HEK293 (cell line): ENCODE data around the gene EIF4B.

Source experiments
- GLI4 ChIP-seq: fragments of 450-650 bp; formaldehyde crosslinking; IDR thresholded peaks from 2 replicates; pipeline ENCODE4 v1.5.1; 2016; ENCODE audit warnings: missing biosample characterization, missing genetic modification characterization
- SP2 ChIP-seq: fragments of 450-650 bp; formaldehyde crosslinking; IDR thresholded peaks from 2 replicates; pipeline ENCODE4 v1.5.1; 2016; ENCODE audit warnings: missing biosample characterization, missing genetic modification characterization
- TCF7L2 ChIP-seq: IDR thresholded peaks from 2 replicates; pipeline ENCODE4 v1.6.1; 2011; ENCODE audit warnings: low read depth, mild to moderate bottlenecking, inconsistent platforms, low read length, moderate library complexity, borderline replicate concordance
- ZNF433 ChIP-seq: fragments of 450-650 bp; formaldehyde crosslinking; IDR thresholded peaks from 2 replicates; pipeline ENCODE4 v1.5.1; 2016; ENCODE audit warnings: missing biosample characterization, missing genetic modification characterization, low read depth
- ZNF621 ChIP-seq: fragments of 450-650 bp; formaldehyde crosslinking; IDR thresholded peaks from 2 replicates; pipeline ENCODE4 v1.5.1; 2017; ENCODE audit warnings: missing biosample characterization, missing genetic modification characterization
- TF ChIP-seq, protein P1 (sequence below): fragments of 450-650 bp; formaldehyde crosslinking; IDR thresholded peaks from 2 replicates; pipeline ENCODE4 v1.5.1; 2016; ENCODE audit warnings: missing biosample characterization, missing genetic modification characterization
- TF ChIP-seq, protein P2 (sequence below): fragments of 450-650 bp; formaldehyde crosslinking; IDR thresholded peaks from 2 replicates; pipeline ENCODE4 v1.5.1; 2016; ENCODE audit warnings: missing biosample characterization, missing genetic modification characterization
- TF ChIP-seq, protein P3 (sequence below): fragments of 450-650 bp; formaldehyde crosslinking; IDR thresholded peaks from 2 replicates; pipeline ENCODE4 v1.5.1; 2016; ENCODE audit warnings: missing biosample characterization, missing genetic modification characterization
- TF ChIP-seq, protein P4 (sequence below): fragments of 450-650 bp; formaldehyde crosslinking; IDR thresholded peaks from 2 replicates; pipeline ENCODE4 v1.5.1; 2016; ENCODE audit warnings: missing biosample characterization, missing genetic modification characterization, low read depth
- TF ChIP-seq, protein P5 (sequence below): fragments of 450-650 bp; formaldehyde crosslinking; IDR thresholded peaks from 2 replicates; pipeline ENCODE4 v1.5.1; 2016; ENCODE audit warnings: missing biosample characterization, missing genetic modification characterization
- TF ChIP-seq, protein P6 (sequence below): fragments of 450-650 bp; formaldehyde crosslinking; IDR thresholded peaks from 2 replicates; pipeline ENCODE4 v1.5.1; 2017; ENCODE audit warnings: missing biosample characterization, missing genetic modification characterization

DNA sequence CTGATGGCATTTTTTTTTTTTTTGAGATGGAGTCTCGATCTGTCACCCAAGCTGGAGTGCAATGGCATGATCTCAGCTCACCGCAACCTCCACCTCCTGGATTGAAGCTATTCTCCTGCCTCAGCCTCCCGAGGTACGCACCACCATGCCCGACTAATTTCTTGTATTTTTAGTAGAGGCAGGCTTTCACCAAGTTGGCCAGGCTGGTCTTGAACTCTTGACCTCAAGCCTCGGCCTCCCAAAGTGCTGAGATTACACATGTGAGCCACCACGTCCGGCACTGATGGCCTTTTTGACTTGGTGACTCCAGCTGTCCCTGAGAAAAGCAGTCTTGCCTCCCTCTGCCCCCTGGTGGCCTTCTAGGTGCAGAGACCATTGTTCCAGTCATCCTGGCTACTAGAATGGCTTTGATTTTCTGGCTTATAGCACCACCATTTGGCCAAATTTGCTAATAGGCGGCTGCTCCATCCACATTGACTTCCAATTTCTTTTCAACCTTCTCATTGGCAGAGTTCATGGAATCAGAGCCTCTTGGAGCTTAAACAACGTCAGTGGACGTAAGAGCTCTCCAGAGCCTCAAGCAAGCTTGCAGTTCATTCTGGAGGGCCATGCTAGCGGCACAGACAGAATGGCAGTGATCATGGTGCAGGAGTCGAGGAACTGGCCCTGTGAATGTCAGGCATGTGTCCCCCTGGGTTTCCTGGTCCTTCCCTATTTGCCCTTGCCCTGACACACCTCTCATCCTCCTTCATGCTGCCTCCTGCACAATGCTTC, 25.4 kb upstream of the EIF4B start:
- TF ChIP-seq TCF7L2 (no peak), GLI4 (no peak), SP2 (no peak), ZNF433 (tag by site-specific recombination) (no peak), ZNF621 (tag by site-specific recombination) (no peak)
- TF ChIP-seq, protein P1, sequence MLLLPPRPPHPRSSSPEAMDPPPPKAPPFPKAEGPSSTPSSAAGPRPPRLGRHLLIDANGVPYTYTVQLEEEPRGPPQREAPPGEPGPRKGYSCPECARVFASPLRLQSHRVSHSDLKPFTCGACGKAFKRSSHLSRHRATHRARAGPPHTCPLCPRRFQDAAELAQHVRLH (tag by site-specific recombination) = no peak
- TF ChIP-seq, protein P2, sequence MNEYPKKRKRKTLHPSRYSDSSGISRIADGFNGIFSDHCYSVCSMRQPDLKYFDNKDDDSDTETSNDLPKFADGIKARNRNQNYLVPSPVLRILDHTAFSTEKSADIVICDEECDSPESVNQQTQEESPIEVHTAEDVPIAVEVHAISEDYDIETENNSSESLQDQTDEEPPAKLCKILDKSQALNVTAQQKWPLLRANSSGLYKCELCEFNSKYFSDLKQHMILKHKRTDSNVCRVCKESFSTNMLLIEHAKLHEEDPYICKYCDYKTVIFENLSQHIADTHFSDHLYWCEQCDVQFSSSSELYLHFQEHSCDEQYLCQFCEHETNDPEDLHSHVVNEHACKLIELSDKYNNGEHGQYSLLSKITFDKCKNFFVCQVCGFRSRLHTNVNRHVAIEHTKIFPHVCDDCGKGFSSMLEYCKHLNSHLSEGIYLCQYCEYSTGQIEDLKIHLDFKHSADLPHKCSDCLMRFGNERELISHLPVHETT (tag by site-specific recombination) = 0 out of 2 replicates have a peak, but pooled peaks have one; percentile 39
- TF ChIP-seq, protein P3, sequence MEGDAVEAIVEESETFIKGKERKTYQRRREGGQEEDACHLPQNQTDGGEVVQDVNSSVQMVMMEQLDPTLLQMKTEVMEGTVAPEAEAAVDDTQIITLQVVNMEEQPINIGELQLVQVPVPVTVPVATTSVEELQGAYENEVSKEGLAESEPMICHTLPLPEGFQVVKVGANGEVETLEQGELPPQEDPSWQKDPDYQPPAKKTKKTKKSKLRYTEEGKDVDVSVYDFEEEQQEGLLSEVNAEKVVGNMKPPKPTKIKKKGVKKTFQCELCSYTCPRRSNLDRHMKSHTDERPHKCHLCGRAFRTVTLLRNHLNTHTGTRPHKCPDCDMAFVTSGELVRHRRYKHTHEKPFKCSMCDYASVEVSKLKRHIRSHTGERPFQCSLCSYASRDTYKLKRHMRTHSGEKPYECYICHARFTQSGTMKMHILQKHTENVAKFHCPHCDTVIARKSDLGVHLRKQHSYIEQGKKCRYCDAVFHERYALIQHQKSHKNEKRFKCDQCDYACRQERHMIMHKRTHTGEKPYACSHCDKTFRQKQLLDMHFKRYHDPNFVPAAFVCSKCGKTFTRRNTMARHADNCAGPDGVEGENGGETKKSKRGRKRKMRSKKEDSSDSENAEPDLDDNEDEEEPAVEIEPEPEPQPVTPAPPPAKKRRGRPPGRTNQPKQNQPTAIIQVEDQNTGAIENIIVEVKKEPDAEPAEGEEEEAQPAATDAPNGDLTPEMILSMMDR (tag by site-specific recombination) = peak; percentile 99
- TF ChIP-seq, protein P4, sequence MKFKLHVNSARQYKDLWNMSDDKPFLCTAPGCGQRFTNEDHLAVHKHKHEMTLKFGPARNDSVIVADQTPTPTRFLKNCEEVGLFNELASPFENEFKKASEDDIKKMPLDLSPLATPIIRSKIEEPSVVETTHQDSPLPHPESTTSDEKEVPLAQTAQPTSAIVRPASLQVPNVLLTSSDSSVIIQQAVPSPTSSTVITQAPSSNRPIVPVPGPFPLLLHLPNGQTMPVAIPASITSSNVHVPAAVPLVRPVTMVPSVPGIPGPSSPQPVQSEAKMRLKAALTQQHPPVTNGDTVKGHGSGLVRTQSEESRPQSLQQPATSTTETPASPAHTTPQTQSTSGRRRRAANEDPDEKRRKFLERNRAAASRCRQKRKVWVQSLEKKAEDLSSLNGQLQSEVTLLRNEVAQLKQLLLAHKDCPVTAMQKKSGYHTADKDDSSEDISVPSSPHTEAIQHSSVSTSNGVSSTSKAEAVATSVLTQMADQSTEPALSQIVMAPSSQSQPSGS (tag by site-specific recombination) = no peak
- TF ChIP-seq, protein P5, sequence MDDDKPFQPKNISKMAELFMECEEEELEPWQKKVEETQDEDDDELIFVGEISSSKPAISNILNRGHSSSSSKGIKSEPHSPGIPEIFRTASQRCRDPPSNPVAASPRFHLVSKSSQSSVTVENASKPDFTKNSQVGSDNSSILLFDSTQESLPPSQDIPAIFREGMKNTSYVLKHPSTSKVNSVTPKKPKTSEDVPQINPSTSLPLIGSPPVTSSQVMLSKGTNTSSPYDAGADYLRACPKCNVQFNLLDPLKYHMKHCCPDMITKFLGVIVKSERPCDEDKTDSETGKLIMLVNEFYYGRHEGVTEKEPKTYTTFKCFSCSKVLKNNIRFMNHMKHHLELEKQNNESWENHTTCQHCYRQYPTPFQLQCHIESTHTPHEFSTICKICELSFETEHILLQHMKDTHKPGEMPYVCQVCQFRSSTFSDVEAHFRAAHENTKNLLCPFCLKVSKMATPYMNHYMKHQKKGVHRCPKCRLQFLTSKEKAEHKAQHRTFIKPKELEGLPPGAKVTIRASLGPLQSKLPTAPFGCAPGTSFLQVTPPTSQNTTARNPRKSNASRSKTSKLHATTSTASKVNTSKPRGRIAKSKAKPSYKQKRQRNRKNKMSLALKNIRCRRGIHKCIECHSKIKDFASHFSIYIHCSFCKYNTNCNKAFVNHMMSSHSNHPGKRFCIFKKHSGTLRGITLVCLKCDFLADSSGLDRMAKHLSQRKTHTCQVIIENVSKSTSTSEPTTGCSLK (tag by site-specific recombination) = no peak
- TF ChIP-seq, protein P6, sequence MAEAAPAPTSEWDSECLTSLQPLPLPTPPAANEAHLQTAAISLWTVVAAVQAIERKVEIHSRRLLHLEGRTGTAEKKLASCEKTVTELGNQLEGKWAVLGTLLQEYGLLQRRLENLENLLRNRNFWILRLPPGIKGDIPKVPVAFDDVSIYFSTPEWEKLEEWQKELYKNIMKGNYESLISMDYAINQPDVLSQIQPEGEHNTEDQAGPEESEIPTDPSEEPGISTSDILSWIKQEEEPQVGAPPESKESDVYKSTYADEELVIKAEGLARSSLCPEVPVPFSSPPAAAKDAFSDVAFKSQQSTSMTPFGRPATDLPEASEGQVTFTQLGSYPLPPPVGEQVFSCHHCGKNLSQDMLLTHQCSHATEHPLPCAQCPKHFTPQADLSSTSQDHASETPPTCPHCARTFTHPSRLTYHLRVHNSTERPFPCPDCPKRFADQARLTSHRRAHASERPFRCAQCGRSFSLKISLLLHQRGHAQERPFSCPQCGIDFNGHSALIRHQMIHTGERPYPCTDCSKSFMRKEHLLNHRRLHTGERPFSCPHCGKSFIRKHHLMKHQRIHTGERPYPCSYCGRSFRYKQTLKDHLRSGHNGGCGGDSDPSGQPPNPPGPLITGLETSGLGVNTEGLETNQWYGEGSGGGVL (tag by site-specific recombination) = no peak
